NCI-H2081 treated with DMSO at 0.1 percent for 48 hours (cell line): ENCODE measurements around the gene MOB4.

Experiments
- DNase-seq: peaks from one replicate; lab custom pipeline; 2025; lab: John Stamatoyannopoulos, UW

Gene MOB4

DNA sequence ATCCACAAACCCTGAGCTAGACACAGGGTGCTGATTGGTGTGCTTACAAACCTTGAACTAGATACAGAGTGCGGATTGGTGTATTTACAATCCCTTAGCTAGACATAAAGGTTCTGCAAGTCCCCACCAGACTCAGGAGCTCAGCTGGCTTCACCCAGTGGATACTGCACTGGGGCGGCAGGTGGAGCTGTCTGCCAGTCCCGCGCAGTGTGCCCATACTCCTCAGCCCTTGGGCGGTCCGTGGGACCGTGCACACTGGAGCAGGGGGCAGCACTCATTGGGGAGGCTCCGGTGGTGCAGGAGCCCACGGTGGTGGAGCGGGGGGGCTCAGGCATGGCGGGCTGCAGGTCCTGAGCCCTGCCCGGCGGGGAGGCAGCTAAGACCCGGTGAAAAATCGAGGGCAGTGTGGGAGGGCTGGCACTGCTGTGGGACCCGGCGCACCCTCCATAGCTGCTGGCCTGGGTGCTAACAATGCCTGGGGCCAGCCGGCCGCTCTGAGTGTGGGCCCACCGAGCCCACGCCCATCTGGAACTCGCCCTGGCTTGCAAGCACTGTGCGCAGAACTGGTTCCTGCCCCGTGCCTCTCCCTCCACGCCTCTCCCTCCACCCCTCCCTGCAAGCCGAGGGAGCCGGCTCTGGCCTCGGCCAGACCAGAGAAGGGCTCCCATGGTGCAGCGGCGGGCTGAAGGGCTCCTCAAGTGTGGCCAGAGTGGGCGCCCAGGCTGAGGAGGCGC, 75.6 kb downstream of the MOB4 start:
- no peak for DNase-seq

GRCh38 chr2:197596766-197597165, 80.9 kb downstream of the MOB4 start:
- DNase-seq = no peak

DNA sequence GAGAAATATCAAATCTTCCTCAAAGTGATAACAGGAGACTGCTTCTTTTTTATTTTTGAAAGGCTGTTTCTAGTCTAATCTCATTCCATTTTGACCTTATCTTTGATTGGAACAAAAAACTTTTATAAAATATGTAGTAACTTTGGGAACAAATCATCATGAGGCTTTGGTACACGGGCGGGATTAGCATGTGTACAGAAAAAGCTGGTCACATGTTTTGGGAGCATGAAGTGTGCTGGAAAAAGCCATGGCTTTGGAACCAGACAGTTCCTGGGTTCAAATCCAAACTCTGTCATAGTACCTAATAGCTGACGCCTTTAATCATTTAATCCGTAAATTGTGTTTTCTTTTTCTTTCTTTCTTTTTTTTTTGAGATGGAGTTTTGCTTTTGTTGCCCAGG, 81.3 kb downstream of the MOB4 start:
- DNase-seq = no peak

GRCh38 chr2:197598450-197598849, 82.6 kb downstream of the MOB4 start:
- DNase-seq = no peak

DNA sequence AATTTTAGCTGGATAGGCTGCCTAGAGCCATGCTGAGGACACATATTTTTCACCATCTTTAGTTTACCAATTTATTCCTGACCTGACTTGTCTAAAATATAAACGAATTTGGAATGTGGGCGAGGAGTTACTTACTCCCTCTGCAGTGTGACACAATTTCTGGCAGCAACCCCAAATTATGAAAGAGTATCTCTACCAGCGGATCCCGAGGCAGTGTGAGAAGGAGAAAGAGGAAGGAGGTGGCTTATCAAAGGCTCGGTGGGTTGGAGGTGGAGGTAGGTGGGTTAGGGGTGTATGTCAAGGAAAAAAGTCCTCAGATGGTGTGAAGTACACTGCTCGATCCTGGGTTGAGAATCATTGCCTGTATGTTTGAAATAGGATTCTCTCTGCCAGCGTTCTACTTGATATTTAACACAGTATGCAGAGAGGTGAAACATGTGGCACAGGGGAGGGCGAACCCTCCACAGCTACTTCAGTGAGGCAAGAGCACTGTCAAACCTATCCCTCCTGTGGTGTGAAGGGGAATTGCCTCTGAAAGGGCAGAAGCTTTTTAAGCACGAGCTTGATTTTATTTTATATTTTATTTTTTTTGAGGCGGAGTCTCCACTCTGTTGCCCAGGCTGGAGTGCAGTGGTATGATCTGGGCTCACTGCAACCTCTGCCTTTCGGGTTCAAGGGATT, 83.6 kb downstream of the MOB4 start:
- DNase-seq = no peak

GRCh38 chr2:197600306-197600705, 84.4 kb downstream of the MOB4 start:
- no peak for DNase-seq

GRCh38 chr2:197601726-197602125, 85.9 kb downstream of the MOB4 start:
- no peak for DNase-seq
